ENCODE measurements around the gene RDX.
"Not testable (repeated sequence)": the region's sequence is repeated elsewhere in the genome, so short reads cannot be mapped to it uniquely, and the experiment has no call there.

The RDX gene

GRCh38 chr11:110199184-110199981, 97.0 kb downstream of the RDX start:
- DNase-seq = no peak

- DNase-seq = no peak
These were observed 98.2 kb downstream of the RDX start for GRCh38 chr11:110198031-110198729.

- no peak for DNase-seq
These were observed 99.5 kb downstream of the RDX start for GRCh38 chr11:110196884-110197420.

DNA sequence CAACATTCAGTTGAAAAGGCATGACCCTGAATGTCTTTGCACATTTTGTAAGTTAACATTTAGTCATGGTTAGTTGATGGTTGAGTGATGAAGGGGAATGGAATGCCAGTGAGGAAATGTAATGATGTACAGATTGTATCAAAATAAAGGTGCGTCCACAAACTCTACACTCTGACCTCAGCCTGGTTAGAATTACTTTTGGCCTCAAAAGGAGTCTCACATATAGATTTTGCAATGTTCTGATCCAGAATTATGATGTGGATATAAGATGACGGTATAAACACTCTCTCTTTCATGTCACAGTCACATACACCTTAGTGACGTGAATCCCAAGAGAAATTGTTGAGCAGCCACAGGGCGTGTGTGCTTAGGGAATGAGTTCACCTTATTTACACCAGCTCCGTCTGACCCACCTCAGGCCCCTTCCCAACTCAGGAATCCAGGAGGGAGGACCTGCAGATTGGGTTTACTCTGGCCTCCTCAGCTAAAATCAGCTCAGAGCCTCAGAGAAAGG, 100.1 kb downstream of the RDX start:
- DNase-seq = no peak

DNA sequence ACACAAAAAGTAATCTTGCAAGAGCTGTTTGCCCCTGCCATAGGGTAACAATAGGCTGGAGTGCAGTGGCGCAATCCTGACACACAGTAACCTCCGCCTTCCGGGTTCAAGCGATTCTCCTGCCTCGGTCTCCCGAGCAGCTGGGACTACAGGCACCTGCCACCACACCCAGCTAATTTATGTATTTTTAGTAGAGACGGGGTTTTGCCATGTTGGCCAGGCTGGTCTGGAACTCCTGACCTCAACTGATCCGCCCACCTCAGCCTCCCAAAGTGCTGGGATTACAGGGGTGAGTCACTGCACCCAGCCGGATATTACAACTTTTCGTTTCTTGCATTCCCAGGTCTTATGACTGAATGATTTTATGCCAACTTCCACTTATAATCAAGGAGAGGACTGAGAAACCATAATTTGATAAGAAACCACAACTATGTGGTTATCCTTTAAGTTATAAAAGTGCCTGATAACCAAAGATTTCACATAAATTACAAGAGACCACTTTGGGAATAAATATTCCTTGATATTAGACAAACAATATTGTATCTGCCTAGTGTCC, 102.1 kb downstream of the RDX start:
- not testable (repeated sequence) for DNase-seq

- not testable (repeated sequence) for DNase-seq
These were observed 103.7 kb downstream of the RDX start for GRCh38 chr11:110192604-110193282.

DNA sequence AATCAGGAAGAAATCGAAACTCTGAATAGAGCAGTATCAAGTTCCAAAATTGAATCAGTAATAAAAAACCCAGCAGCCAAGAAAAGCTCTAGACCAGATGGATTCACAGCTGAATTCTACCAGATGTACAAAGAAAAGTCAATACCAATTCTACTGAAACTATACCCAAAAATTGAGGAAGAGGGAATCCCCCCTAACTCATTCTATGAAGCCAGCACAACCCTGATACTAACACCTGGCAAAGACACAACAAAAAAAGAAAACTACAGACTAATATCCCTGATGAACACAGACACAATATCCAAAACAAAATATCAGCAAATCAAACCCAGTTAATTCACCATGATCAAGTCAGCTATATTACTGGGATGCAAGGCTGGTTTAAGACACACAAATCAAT, 105.5 kb downstream of the RDX start:
- DNase-seq = no peak

DNA sequence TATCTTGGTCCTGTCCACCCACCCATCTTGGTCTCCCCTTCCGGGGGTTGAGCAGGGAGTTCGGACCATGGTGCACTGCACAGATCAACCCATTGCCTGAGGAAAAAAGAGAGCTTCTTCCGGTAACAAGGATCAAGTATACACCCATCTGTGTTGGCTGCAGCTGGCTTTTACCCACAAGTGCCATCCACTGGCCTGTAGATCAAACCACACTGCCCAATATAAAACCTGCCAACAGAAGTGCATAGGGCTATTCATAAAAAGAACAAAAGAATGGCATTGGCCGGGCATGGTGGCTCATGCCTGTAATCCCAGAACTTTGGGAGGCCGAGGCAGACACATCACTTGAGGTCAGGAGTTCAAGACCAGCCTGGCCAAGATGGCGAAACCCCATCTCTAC, 108.7 kb downstream of the RDX start:
- DNase-seq = no peak

GRCh38 chr11:110186867-110187266, 109.5 kb downstream of the RDX start:
- DNase-seq = no peak

GRCh38 chr11:110186456-110186855, 110.0 kb downstream of the RDX start:
- DNase-seq = no peak

GRCh38 chr11:110185599-110185998, 110.8 kb downstream of the RDX start:
- no peak for DNase-seq

DNA sequence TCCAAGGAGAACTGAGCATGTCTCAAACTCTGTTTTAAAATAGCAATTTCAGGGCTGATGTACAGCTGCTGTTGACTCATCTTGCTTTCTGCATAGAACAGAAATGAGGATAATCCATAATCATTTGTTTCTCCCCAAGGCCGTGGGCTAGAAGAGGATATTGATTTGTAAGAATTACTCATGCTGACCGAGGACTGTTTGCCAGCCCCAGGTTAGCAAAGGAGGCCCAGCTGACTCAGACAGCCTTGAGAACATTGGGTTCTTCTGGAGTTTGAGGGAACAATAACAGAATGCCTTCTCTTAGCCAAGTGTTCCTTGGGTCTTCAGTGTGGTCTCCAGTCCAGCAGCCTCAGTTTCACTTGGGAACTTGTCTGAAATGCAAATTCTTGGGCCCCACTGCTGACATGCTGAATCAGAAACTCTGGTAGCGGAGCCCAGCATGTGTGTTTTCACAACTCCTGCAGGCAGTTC, 111.3 kb downstream of the RDX start:
- DNase-seq = no peak

DNA sequence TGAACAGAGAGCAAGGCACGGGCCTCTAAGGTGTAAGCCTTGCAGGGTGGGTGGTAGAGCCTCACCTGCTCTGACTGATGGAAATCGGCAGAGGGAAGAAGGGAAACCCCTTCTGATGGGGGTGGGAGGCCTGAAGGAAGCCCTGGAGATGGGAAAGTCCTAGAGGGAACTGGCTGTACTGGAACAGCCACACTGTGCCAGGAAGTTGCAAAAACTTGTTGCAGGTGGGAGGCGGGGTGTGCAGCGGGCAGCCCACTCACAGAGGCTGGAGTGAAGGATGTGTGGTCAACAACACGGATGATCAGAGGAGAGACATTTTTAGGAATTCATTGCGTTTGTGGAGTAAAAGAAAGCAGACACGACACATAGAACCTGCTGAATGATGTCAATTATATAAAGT, 112.0 kb downstream of the RDX start:
- DNase-seq = no peak

GRCh38 chr11:110182886-110183285, 113.5 kb downstream of the RDX start:
- DNase-seq = no peak

- DNase-seq = no peak
These were observed 117.3 kb downstream of the RDX start for GRCh38 chr11:110179064-110179463.

DNA sequence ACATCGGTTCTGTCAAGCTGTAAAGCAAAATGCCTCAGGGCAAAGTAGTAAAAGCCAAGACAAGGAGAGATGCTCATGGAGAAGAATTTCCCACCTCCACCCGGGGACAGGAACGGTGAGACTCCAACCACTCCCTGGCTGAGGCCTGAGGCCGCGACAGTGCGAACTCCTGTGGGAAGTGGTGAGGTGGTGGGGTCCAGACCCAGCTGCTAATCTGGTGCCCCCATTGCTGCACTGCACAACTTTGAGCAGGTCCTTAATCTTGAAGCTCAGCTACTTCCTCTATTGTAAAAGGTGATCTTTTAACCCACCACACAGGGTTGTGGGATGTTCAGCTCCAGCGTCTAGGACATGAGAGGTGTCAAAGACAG, 119.3 kb downstream of the RDX start:
- DNase-seq = no peak

GRCh38 chr11:110176366-110177085, 119.9 kb downstream of the RDX start:
- DNase-seq = no peak

- DNase-seq = no peak
These were observed 121.6 kb downstream of the RDX start for GRCh38 chr11:110174645-110175310.

DNA sequence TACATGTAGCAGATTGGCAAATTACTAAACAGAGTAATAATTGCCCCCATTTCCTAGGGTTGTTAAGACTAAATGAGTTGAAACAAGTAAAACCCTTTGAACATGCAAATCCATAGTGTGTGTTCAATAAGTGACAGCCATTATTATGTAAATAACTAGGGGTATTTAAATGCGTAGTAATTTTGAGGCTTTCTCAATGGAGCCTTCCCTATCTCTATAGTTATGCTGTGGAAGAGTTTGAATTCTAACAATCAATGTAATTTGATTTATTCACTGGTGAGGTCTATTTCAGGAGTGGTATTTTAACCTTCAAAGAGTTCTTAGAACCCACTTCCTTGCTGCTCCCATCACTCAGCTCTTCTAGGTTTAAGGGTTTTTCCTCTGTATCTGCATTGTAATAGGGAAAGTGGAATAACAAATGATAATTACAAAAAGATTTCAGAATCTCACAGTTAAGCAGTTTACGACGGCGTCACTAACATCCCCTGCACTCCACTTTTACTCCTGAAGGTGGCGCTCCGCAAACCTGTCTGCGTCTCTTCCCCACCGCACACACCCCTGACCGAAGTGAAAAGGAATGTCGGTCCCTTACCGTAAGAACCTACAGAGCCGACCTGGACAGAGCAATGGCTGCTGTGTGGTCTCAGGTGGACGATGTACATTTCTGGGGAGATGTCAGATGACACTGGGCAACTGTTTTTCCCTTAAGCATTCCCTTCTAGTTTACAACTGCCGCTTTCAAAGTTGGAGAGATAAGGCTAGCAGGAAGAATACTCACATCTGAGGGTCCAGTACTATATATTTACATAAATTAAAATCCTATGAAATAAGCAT, 122.4 kb downstream of the RDX start:
- peak; percentile 54 for DNase-seq

DNA sequence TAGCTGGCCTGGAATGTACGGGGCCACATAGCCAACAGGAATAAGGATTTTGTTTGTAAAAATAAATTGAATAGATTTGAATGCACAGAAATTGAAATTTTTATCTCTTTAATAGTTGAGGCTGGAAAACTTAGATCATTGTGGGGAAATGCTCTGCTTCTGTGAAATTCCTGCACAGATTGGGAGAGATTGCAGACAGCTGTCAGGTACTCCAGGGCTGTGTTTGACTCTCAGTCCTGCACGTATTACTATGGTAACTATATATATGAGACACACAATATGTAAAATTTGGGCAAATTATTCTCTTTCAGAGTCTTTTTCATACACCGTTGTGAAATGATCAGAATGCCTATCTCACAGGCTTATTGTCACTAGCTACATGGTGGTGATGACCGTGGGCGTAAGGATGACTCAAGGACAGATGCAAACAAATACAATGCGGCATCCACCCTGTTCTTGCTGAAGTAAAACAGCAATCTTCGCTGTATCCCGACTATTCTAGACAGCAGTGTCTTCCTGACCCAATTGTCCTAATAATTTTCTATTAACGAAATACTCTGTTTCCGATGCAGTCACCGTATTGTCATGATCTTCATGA, 123.8 kb downstream of the RDX start:
- DNase-seq = no peak
